GM19025 (cell line): Measurements from ENCODE around the gene CIT.

Source experiments
- ATAC-seq: cut with Tn5 transposase; IDR thresholded peaks from one replicate; pipeline ENCODE4 v1.9.1; 2021; ENCODE audit warnings: mild to moderate bottlenecking, low read depth, moderate library complexity; ENCODE audit not compliant: unreplicated experiment

CIT gene

DNA sequence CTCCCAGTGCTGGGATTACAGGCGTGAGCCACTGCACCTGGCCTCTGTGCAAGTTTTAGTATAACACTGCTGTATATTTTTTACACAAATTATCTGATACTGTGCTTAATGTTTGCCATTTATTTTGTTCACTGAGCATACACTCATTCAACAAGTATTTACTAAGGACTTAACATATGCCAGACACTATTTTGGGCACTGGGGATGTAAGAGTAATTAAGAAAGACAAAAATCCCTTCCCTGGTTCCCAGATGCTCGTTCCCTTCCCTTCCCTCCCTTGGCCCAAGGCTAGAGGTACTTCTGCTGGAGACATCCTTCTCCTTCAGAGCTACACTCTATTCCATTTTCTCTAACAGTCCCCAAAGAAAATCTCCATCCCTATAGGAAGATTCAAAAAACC is 12.5 kb downstream of the CIT start:
- ATAC-seq: no peak

DNA sequence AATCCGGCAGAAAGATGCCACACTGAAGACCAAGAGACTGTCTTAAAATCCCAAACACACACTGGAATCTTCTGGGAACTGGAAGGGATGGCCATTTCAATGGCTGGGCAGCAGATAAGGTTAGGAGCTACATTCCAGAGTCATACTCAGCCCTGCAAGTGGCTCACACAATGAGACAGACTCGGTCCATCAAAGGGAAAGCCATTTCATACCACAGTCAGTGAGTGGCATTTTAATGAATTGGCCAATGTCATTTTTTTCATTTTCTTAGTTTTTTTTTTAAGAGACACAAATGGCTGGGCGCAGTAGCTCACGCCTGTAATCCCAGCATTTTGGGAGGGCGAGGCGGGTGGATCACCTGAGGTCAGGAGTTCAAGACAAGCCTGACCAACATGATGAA is 17.9 kb downstream of the CIT start:
- ATAC-seq: no peak

DNA sequence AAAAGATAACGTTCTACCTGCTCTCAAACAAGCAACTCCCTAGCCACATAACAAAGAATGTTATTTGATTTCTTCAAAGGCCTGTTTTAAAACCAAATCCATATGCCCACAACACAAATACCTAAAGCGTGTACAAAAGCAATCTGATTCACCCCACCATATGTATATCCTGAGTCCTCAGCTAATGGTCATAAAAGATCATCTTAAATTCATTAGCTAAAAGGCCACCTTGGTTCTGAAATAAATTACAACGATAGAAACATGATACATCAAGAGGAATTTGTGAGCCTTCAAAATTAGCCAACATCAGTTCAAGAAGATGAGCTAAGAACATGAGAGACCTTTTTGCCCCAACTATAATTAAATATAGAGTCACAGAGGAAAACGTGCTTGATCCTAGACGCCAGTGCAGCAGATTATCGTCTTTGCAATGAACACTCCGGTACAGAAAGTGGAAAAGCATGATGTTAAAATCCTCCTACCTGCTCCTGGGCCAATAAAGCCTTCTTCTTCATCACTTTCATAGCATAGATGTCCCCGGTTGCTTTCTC is 20.0 kb downstream of the CIT start:
- ATAC-seq: no peak

DNA sequence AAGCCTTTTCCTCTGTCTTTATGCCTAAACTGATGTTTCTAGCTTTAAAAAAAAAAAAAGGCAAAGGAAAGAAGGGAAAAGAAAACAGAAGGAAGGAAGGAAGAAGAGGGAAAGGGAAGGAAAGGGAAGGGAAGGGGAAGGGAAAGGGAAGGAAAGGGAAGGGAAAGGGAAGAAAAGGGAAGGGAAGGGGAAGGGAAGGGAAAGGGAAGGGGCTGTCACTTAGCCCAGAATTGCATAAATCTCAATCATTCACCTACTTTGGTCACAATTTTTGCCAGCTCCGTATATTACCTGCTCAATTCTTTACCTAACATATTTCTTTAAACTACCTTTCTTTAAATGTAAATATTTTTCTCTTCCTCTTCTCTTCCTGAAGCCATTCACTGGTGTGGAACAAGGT is 26.8 kb downstream of the CIT start:
- no peak for ATAC-seq

DNA sequence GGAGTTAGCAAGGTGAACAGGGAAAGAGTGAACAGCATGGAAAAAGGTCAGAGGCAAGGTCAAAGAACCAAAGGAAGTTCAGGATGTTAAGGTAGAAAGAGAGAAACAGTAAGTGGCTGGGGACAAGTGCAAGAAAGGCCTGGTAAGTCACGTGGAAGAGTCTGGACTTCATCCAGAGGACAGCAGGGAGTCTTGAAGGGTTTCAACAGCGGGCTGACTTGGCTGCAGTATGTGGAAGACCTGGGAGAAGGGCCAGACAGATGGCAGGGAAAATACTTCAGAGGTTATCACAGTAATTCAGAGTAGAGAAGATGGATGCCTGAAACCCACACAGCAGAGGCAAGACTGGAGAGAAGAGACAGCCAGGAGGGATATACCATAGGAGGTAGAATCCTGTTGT is 34.0 kb downstream of the CIT start:
- ATAC-seq: no peak

DNA sequence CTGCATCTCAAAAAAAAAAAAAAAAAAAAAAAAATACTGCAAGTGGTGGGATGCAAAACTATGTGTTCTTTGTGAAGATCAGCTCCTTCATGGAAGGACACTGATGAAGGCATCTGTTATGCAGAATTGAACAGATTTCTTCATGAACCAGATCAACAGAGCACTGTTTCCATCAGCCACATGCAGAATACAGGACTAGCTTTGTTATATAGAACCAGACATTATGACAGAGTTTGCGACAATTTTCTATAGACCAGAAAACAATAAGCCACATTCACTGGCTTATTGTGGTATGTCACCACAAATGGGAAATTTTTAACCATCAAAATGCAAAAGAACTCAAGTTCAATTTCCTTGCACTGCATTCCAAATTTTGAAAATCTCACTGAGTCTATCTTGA is 34.7 kb downstream of the CIT start:
- no peak for ATAC-seq

DNA sequence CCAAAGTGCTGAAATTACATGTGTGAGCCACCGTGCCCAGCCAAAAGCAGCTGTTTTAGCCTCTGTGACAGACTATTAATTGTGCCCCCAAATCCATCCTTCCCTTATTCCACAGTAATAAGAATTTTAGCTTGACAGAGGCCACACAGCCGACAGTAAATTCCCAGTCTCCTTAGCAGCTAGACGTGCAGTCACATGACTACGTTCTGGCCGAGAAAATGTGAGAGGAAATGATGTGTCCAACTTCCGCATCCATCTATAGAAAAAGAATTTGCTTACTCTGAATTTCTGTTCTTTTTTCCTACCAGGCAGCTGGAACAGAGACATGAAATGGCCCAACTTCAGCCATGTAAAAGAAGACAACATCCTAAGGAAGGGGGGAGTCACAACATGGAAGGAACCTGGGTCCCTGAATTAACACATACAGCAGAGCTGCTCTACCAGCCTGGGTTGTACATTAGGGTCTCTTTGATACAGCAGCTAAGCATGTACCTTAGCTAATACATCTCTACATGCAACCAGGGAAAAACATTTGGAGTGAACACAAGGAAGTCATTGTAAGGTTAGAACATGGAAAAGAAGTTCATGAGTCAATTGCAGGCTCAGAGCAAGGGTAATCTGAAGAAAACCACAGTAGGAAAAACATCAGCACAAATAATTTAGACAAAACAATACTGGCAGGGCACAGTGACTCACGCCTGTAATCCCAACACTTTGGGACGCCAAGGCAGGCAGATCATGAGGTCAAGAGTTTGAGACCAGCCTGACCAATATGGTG is 35.5 kb downstream of the CIT start:
- no peak for ATAC-seq

DNA sequence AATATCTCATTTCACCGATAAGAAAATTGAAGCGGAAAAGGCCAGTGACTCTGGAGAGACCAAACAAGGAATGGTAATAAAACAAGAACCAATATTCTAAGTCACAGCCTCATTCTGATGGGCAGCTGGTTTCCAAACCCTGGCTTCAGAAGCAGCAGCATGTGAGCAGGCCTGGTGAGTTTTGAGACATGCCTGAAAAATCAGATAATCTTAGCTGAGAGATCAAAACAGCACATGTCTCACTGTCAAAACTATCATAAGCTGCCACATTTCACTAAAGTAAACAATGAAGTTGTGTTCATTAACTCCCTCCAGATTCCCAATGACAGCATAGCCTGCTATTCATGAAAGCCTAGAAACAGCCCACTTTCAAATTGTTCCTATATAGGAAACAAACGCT is 36.5 kb downstream of the CIT start:
- ATAC-seq: no peak

DNA sequence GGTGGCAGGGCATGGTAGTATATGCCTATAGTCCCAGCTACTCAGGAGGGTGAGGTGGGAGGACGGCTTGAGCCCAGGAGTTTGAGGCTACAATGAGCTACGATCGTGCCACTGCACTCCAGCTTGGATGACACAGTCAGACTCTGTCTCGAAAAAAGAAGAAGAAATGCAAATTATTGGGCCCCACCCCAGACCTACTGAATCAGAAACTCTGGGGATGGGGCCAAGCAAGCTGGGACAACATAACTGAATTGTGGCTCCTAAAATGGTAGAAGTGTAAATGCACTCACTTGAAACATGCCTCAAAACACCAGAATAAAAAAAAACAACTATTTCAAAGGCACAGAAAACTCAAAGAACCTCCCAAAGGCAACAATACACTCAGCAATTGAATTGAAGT is 37.0 kb downstream of the CIT start:
- ATAC-seq: no peak

DNA sequence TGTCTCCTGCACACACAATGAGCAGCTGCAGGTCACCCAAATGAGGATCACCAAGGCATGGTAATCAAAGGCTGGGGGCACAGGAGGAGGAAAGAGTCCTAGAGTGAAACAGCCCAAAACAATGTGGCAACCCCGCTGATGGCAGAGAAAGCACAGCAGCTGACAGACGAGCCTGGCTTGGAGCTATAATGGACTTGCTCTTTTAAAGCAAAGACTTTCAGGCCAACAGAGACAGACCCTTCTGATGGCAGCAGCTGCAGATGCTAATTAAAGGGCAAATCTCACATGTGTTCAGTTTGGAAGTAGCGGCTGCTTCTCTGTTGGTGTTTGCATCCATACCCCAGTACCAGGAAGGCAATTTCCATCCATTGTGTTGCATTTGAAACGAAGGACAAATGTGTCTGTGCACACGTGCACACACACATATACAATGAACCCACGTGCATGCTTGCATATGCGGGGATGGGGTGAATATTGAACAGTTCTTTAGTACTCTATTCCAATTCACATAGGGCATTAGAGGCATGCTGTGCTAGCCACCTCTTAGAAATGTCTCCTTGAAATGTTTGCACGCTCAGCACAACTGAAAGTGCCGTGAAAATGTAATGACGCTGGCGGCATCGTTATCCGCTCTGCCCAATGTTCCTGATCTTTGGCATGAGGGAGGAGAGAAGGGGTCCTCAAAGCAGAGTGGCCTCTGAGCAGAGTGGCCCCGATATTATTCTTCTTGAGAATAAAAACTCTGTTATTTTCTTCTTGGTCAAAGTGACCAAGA is 38.1 kb downstream of the CIT start:
- ATAC-seq: no peak

DNA sequence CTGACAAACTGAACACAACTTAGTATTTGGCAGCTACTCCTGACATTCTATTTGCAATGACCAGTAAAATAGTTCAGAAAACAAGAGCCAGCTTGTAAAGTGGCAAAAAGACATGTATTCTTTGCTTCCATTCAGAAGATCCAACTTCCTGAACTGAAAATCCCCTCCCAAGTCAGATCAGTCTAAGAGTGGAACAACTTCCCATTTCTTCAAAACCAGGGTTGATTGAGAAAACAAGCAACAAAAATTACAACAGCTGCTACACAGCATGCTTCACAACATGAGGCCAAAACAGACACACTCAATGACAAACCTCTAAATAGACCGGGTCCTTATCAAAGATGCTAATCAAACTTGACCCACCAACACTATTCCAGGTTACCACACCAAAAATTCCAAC is 40.3 kb downstream of the CIT start:
- ATAC-seq: no peak

DNA sequence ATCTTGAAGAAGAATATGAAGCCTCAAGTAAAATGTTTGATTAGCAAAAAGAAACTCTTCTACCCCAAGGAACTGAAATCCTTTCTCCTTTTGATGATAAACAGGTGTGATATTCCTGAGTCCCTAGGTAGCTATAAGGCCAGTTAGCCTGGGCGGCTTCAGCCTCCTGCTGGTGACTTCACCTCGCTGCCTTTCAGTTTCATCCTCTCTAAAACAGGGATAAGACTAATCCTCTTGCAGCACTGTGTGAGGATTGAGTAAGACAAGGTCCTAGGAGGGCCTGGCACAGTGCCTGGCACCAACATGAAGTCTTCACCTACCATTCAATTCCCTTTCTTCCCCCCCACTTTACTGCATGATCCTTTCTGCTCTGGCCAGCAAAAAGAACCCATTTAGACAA is 42.1 kb downstream of the CIT start:
- ATAC-seq: no peak

DNA sequence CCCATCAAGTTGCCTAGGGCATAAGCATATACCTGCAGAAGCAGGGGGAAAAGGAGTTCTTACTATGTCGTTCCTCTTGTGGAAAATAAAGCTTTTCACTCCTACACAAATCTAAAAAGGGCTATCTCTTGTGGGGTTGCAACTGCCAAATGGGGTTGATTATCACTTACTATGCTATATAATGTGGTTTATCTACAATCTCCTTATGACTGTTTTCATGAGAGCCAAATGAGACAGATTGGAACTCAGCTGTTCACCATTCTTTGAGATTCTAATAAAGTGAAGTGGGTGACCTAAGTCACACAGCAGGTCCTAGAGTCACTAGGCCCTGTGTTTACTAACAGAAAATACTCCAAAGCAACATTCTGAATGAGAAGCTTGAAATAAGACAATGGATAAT is 47.7 kb downstream of the CIT start:
- ATAC-seq: no peak

DNA sequence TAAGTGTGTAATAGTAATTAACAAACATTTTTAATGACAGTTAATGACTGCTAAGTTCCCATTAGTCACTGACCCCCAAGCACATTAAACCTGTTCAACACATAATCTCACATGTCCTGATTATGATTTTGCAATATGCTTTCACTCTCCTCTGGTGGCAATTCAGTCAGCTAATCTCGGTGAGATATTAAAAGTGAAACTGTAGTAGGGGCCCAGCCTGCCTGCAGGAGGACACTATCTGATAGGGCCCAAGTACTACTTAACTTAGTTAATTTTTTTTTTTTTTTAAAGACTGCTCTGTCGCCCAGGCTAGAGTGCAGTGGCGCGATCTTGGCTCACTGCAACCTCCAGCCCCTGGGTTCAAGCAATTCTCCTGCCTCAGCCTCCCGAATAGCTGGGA is 48.8 kb downstream of the CIT start:
- ATAC-seq: no peak

DNA sequence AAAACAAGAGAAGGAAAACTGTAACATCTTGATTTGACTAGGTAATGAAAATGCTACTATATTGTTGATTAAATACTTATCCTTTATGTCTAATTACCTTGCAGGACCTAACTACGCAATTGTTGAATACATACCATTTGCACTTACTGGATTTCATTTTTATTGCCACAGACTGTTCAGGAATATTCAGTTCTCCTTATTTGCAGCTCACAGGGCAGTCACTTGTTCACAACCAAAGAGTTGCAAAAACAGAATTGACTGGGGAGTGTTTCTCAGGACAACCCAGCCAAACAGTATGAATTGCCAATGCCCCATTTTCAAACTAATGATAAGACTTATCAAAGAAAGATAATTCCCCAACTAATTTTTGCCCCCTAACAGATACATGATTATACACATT is 49.4 kb downstream of the CIT start:
- ATAC-seq: no peak

DNA sequence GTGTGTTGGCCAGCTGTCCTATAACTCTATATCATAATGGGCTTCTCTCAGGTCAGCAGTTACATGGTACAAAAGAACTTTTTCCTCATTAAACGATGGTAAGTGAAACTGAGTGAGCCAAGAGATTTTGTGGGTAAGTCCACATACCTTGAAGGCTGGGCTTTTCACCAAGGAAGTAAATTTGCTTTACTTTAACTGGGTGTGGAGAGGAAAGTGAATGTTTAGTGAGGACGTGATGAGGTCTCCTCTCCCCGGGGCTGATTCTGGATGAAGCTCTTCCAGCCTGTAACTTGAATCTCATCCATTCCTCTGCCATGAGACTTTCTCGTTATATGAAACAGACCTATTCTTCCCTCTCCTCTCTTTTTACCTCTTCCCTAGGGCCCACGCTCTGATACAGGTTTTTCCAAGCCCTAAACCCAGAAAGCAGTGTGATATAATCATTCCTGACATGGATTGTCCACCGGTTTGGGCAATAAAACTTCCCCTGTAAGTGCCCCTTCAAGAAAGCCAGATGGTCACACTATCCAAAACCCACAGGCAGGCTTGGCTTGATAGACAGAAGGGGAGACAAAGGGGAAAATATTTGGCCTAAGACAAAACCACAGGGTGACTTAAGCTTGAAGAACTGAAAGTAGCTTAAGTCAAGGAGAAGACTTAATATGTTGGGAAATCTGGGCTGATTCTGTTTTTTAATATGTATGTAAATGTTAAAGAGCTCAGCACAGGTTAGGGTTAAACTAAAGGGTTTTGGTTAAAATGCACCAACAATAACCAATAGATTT is 50.3 kb downstream of the CIT start:
- ATAC-seq: no peak

DNA sequence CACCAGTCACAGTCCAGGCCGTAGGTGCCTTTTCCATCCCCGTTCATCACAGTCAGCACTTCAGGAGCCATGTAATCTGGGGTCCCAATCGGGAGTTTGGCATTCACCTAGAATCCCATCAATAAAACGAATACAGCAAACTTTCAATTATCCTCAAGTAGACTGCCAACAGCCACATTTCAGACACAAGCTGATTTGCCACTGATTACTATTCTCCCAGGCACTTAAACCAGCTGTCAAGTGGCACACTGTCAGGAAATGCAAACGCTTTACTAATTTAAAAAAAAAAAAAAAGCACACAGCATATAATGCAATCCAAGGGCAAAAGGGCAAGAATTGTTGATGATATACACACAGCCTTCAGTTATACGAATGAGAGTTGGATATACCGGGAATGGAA is 51.9 kb downstream of the CIT start:
- ATAC-seq: no peak

DNA sequence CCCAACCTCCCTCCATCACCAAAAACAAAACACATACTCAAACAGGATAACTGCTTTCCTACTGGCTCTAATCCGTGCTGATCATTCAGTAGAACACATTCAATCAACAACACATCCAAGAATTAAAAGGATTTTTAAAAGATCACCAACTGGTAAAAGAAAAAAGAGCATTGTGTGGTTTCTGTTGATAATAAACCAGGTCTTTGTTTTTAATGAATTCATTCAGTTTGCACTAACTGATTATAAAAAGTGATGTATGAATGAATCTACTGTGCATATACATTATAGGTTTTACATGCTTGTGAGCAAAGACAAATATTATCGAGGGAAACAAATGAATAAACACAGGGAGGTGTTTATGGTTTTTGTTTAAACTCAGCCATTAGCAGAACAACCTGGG is 55.1 kb downstream of the CIT start:
- no peak for ATAC-seq

DNA sequence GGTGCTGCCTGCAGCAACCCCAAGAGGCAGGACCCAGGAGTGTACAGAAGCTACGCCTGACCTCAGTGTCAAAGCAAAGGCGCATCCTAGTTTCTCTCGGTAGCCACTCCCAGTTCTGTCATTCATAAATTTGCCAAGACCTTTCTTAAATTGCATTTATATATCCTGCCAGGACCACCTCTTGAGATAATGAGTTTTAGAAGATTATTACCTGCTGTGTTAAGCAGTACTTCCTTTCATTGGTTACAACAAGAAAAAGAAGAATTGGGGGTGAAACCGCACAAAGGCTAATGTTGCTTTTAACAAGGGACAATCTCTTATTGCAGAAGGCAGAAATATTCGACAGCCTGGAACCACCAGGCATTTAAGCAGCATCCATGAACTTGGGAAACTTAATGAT is 57.8 kb downstream of the CIT start:
- ATAC-seq: no peak

DNA sequence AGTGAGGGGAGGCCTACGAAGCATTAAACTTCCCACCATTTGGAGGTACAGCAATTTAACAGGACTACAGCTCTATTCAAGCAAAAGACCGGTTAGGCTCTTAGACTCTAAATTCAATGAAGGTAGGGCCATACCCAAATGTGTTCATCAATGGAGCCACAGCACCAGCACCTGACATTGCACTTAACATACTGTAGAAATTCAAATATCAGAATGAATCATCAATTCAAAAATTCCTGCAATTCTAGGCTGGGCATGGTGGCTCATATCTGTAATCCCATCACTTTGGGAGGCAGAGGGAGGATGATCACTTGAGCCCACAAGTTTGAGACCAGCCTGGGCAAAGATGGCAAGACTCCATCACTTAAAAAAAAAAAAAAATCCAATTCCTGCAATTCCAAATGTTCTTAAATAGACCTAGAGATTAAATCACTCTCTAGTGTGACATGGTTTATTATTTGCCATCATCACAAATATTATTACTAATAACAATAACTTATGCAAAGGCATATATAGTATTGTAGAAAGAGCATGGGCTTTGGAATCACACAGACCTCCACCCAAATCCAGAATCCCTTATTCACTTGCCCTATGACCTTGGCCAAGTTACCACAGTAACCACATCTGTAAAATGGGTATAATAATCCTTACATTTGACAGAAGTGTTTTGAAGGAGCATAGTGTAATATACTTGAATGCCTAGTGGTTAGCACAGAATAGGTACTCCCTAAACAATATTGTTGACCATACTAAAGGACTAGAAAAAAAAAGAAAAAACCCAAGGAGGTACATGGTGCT is 59.4 kb downstream of the CIT start:
- no peak for ATAC-seq
